MM.1S (cell line): ENCODE measurements around the gene TMC2.

ENCODE experiments used
- EZH2 ChIP-seq: fragments of 300-600 bp; sonication (generic); optimal IDR thresholded peaks from 2 replicates; pipeline ENCODE3; 2017; ENCODE audit warnings: low read depth, mild to moderate bottlenecking, antibody characterized with exemption, low read length, mixed read lengths
- EZH2phosphoT487 ChIP-seq: fragments of 300-600 bp; sonication (generic); IDR thresholded peaks from 2 replicates; pipeline ENCODE4 v1.6.1; 2018; ENCODE audit warnings: antibody characterized with exemption, low read length
- TF ChIP-seq, protein P1 (sequence below): fragments of 300-600 bp; sonication (generic); IDR thresholded peaks from 2 replicates; pipeline ENCODE4 v1.5.1; 2016; ENCODE audit warnings: antibody characterized with exemption, low read length, mixed read lengths

- TF ChIP-seq, protein P1, sequence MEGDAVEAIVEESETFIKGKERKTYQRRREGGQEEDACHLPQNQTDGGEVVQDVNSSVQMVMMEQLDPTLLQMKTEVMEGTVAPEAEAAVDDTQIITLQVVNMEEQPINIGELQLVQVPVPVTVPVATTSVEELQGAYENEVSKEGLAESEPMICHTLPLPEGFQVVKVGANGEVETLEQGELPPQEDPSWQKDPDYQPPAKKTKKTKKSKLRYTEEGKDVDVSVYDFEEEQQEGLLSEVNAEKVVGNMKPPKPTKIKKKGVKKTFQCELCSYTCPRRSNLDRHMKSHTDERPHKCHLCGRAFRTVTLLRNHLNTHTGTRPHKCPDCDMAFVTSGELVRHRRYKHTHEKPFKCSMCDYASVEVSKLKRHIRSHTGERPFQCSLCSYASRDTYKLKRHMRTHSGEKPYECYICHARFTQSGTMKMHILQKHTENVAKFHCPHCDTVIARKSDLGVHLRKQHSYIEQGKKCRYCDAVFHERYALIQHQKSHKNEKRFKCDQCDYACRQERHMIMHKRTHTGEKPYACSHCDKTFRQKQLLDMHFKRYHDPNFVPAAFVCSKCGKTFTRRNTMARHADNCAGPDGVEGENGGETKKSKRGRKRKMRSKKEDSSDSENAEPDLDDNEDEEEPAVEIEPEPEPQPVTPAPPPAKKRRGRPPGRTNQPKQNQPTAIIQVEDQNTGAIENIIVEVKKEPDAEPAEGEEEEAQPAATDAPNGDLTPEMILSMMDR, result no peak
- TF ChIP-seq EZH2phosphoT487 (no peak), EZH2 (no peak)
Measured at GRCh38 chr20:2604506-2604835, 68.1 kb downstream of the TMC2 start.
